DOHH2 (cell line): ENCODE measurements around the gene HPS5.

Experiments
- H3F3A ChIP-seq: fragments of 200-600 bp; sonication (generic), shearing (Covaris generic); 2 replicates; pipeline ENCODE4 v1.6.0; 2016; ENCODE audit warnings: antibody characterized with exemption, mild to moderate bottlenecking; ENCODE audit not compliant: control insufficient read depth, insufficient read depth
- H3K27ac ChIP-seq: fragments of 200-600 bp; sonication (generic); 2 replicates; pipeline ENCODE4 v1.5.1; 2014; ENCODE audit warnings: low read depth, mild to moderate bottlenecking, low read length, moderate library complexity
- H3K27me3 ChIP-seq: fragments of 200-600 bp; sonication (generic); 2 replicates; pipeline ENCODE4 v1.6.1; 2014; ENCODE audit warnings: mild to moderate bottlenecking, low read length, mixed read lengths; ENCODE audit not compliant: control insufficient read depth
- H3K36me3 ChIP-seq: fragments of 200-600 bp; sonication (generic); 2 replicates; pipeline ENCODE4 v1.6.1; 2014; ENCODE audit warnings: mild to moderate bottlenecking, low read length, moderate library complexity, mixed read lengths; ENCODE audit not compliant: control insufficient read depth
- H3K4me1 ChIP-seq: fragments of 200-600 bp; sonication (generic); 2 replicates; pipeline ENCODE4 v1.6.1; 2014; ENCODE audit warnings: mild to moderate bottlenecking, low read length, mixed read lengths; ENCODE audit not compliant: control insufficient read depth
- H3K4me2 ChIP-seq: fragments of 200-600 bp; sonication (generic); 2 replicates; pipeline ENCODE4 v1.6.0; 2014; ENCODE audit warnings: mild to moderate bottlenecking, low read length, moderate library complexity
- H3K4me3 ChIP-seq: fragments of 200-600 bp; sonication (generic); 2 replicates; pipeline ENCODE4 v1.5.1; 2014; ENCODE audit warnings: mild to moderate bottlenecking, low read length, mixed read lengths
- H3K79me2 ChIP-seq: fragments of 200-600 bp; sonication (generic); 2 replicates; pipeline ENCODE4 v1.6.1; 2014; ENCODE audit warnings: mild to moderate bottlenecking, low read length, mixed read lengths; ENCODE audit not compliant: control insufficient read depth
- H3K9me2 ChIP-seq: fragments of 200-600 bp; sonication (generic); replicated peaks from 2 replicates; pipeline ENCODE4 v1.6.1; 2014; ENCODE audit warnings: mild to moderate bottlenecking, low read length, mixed read lengths; ENCODE audit not compliant: control insufficient read depth
- H3K9me3 ChIP-seq: fragments of 200-600 bp; sonication (generic); 2 replicates; pipeline ENCODE4 v1.6.1; 2014; ENCODE audit warnings: antibody characterized with exemption, low read length, mixed read lengths; ENCODE audit not compliant: control insufficient read depth, insufficient read depth
- H4K20me1 ChIP-seq: fragments of 200-600 bp; sonication (generic); 2 replicates; pipeline ENCODE4 v1.6.0; 2014; ENCODE audit warnings: low read depth, mild to moderate bottlenecking, antibody characterized with exemption, low read length, moderate library complexity; ENCODE audit not compliant: control insufficient read depth, insufficient read depth
- CTCF ChIP-seq: fragments of 200-600 bp; sonication (generic); IDR thresholded peaks from one replicate; pipeline ENCODE4 v1.5.1; 2014; ENCODE audit warnings: antibody characterized with exemption, mild to moderate bottlenecking, low read depth, low read length; ENCODE audit not compliant: poor library complexity, severe bottlenecking
- EZH2phosphoT487 ChIP-seq: fragments of 200-600 bp; sonication (generic); IDR thresholded peaks from 2 replicates; pipeline ENCODE4 v1.6.1; 2017; ENCODE audit warnings: borderline replicate concordance, mild to moderate bottlenecking, antibody characterized with exemption, low read length, moderate library complexity, mixed read lengths

Gene HPS5

GRCh38 chr11:18319914-18320313 lies 2.0 kb downstream of the HPS5 start:
- Histone ChIP-seq H3K4me3 (peak overlapping the region; percentile 86), H3K4me2 (peak overlapping the region; percentile 63)

GRCh38 chr11:18317551-18317950 lies 4.4 kb downstream of the HPS5 start:
- no peaks in the 10 kb centered on the region for H3F3A ChIP-seq
- H3K4me1 ChIP-seq, result peaks cover 31% of the 10 kb centered on the region
- H3K79me2 ChIP-seq, result peaks cover 86% of the 10 kb centered on the region

More at GRCh38 chr11:18319914-18320313, 2.0 kb downstream of the HPS5 start:
- Histone ChIP-seq H3K9me3 (no peaks in the 10 kb centered on the region), H3K4me1 (peaks cover 42% of the 10 kb centered on the region), H3K9me2 (no peaks in the 10 kb centered on the region), H4K20me1 (peaks cover 4% of the 10 kb centered on the region), H3K27me3 (no peaks in the 10 kb centered on the region), H3K79me2 (peaks cover 93% of the 10 kb centered on the region), H3K36me3 (peaks cover 51% of the 10 kb centered on the region), H3F3A (no peaks in the 10 kb centered on the region), H3K27ac (no peak overlapping the region)
- TF ChIP-seq EZH2phosphoT487, result no peak
- TF ChIP-seq CTCF, result no peak

GRCh38 chr11:18315893-18316292 lies 6.0 kb downstream of the HPS5 start:
- Histone ChIP-seq H4K20me1 (no peaks in the 10 kb centered on the region; the same call in none of the 2 replicates), H3K36me3 (peaks cover 59% of the 10 kb centered on the region), H3K4me3 (no peak overlapping the region), H3F3A (no peaks in the 10 kb centered on the region), H3K27me3 (no peaks in the 10 kb centered on the region), H3K4me2 (no peak overlapping the region), H3K9me2 (no peaks in the 10 kb centered on the region), H3K27ac (no peak overlapping the region), H3K79me2 (peaks cover 81% of the 10 kb centered on the region), H3K9me3 (no peaks in the 10 kb centered on the region), H3K4me1 (peaks cover 46% of the 10 kb centered on the region)
- TF ChIP-seq EZH2phosphoT487, result no peak
- no peak for TF ChIP-seq CTCF

More at GRCh38 chr11:18317551-18317950, 4.4 kb downstream of the HPS5 start:
- Histone ChIP-seq H3K27me3 (no peaks in the 10 kb centered on the region), H3K36me3 (peaks cover 47% of the 10 kb centered on the region), H3K9me2 (no peaks in the 10 kb centered on the region), H4K20me1 (no peaks in the 10 kb centered on the region; the same call in none of the 2 replicates), H3K27ac (no peak overlapping the region), H3K9me3 (no peaks in the 10 kb centered on the region), H3K4me3 (no peak overlapping the region), H3K4me2 (no peak overlapping the region)
- TF ChIP-seq CTCF (no peak), EZH2phosphoT487 (no peak)
